ENCODE measurements around the gene ZNHIT2. TPM values are rescaled to one million over a fixed set of nuclear protein-coding genes. Genes with fewer than 3 reads are reported as not detected.

ZNHIT2 gene
- total and polyA plus RNA-seq, 2 of the 13 experiments (the other 11 are each of a cell fraction or from before 2014, with no cell fraction given), result 1.1 to 6.5 TPM

DNA sequence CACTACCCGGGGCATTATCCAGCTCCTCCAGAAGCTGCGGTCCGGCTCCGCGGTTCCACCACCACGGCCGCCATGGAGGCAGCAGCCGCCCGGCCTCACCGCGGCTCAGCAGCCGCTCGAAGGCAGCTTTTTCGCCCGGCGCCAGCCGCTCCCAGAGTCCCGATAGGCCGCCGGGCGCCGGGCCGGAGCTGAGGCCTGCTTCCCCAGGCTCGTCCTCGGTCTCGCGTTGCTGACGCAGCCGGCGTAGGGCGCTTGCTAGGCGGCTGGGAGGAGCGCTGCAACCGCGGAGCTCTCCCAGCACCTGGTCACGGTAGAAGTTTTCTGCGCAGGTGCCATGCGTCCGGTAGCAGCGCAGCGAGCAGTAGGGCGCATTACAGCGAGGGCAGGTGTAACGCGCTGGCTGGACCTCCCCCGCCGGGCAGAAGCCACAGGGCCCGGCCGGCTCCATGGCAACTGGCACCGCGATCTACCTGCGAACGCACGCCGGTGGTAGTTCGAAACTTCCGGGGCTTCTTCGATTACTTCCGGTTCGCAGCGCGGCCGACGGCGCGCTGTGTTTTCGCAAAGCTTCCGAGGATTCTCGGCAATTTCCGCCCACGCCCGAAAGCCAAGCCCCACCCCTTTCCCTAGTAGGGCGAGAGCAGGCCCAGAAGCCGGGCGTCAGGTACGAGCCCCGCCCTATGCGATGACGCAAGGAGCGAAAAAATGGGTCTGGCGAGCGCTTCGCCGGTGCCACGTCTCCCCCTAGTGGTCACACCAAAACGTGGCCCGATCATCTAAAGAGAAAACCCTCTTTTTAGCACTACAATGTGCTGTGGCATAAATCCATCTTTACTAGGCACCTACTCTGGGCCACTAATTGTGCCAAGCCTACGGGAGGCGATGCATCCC is at the start of gene ZNHIT2 (continued):
- TF ChIP-seq ZBTB3 (CRISPR knock-in tag; IDR thresholded peaks at IDR 0.05; ENCODE audit: borderline replicate concordance, low read depth) (no peak), ZNF607 (CRISPR knock-in tag; IDR thresholded peaks at IDR 0.05; ENCODE audit: borderline replicate concordance) (no peak), SP5 (CRISPR knock-in tag; IDR thresholded peaks at IDR 0.05; ENCODE audit: borderline replicate concordance, low read depth) (0 out of 2 replicates have a peak, but pooled peaks have one; percentile 16), ZNF468 (CRISPR knock-in tag; IDR thresholded peaks at IDR 0.05) (no peak), JUN (CRISPR knock-in tag; IDR thresholded peaks at IDR 0.05) (0 out of 2 replicates have a peak, but pooled peaks have one; percentile 47), GFI1 (CRISPR knock-in tag; IDR thresholded peaks at IDR 0.05; ENCODE audit: borderline replicate concordance) (no peak), ISL2 (CRISPR knock-in tag; IDR thresholded peaks at IDR 0.05) (peak; percentile 74), ZBTB8A (CRISPR knock-in tag; IDR thresholded peaks at IDR 0.05; ENCODE audit: borderline replicate concordance, low read depth) (no peak; the same call in 1 of the 2 replicates), THYN1 (CRISPR knock-in tag; IDR thresholded peaks at IDR 0.05; ENCODE audit: borderline replicate concordance, low read depth) (no peak), ZNF329 (CRISPR knock-in tag; IDR thresholded peaks at IDR 0.05; ENCODE audit: low read depth) (no peak), ZSCAN29 (CRISPR knock-in tag; conservative IDR thresholded peaks at IDR 0.05) (0 out of 2 replicates have a peak, but pooled peaks have one; percentile 22), ELF4 (CRISPR knock-in tag; IDR thresholded peaks at IDR 0.05; ENCODE audit: borderline replicate concordance) (peak; percentile 71; the same call in 1 of the 2 replicates), ZNF615 (CRISPR knock-in tag; IDR thresholded peaks at IDR 0.05; ENCODE audit: borderline replicate concordance) (no peak), TAF1 (CRISPR knock-in tag; IDR thresholded peaks at IDR 0.05) (peak; percentile 80; the same call in 1 of the 2 replicates), ONECUT2 (CRISPR knock-in tag; IDR thresholded peaks at IDR 0.05) (no peak), CHD2 (IDR thresholded peaks at IDR 0.05; ENCODE audit: low read depth, low read length) (peak; percentile 62; the same call in 1 of the 2 replicates), GTF3A (CRISPR knock-in tag; conservative IDR thresholded peaks at IDR 0.05) (0 out of 2 replicates have a peak, but pooled peaks have one; percentile 43), HNRNPL (IDR thresholded peaks at IDR 0.05; ENCODE audit: low read depth, low read length) (peak; percentile 79)
- TF ChIP-seq, protein P1, sequence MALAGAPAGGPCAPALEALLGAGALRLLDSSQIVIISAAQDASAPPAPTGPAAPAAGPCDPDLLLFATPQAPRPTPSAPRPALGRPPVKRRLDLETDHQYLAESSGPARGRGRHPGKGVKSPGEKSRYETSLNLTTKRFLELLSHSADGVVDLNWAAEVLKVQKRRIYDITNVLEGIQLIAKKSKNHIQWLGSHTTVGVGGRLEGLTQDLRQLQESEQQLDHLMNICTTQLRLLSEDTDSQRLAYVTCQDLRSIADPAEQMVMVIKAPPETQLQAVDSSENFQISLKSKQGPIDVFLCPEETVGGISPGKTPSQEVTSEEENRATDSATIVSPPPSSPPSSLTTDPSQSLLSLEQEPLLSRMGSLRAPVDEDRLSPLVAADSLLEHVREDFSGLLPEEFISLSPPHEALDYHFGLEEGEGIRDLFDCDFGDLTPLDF (CRISPR knock-in tag; IDR thresholded peaks at IDR 0.05), result peak; percentile 64; the same call in 1 of the 2 replicates
- TF ChIP-seq, protein P2, sequence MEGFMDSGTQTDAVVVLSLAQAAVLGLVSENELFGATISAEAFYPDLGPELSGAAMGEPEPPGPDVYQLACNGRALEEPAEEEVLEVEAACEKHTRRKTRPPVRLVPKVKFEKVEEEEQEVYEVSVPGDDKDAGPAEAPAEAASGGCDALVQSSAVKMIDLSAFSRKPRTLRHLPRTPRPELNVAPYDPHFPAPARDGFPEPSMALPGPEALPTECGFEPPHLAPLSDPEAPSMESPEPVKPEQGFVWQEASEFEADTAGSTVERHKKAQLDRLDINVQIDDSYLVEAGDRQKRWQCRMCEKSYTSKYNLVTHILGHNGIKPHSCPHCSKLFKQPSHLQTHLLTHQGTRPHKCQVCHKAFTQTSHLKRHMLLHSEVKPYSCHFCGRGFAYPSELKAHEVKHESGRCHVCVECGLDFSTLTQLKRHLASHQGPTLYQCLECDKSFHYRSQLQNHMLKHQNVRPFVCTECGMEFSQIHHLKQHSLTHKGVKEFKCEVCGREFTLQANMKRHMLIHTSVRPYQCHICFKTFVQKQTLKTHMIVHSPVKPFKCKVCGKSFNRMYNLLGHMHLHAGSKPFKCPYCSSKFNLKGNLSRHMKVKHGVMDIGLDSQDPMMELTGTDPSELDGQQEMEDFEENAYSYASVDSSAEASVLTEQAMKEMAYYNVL (CRISPR knock-in tag; IDR thresholded peaks at IDR 0.05; ENCODE audit: borderline replicate concordance), result peak; percentile 31; the same call in 1 of the 2 replicates
- TF ChIP-seq, protein P3, sequence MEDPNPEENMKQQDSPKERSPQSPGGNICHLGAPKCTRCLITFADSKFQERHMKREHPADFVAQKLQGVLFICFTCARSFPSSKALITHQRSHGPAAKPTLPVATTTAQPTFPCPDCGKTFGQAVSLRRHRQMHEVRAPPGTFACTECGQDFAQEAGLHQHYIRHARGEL (CRISPR knock-in tag; IDR thresholded peaks at IDR 0.05), result no peak
- TF ChIP-seq, protein P4, sequence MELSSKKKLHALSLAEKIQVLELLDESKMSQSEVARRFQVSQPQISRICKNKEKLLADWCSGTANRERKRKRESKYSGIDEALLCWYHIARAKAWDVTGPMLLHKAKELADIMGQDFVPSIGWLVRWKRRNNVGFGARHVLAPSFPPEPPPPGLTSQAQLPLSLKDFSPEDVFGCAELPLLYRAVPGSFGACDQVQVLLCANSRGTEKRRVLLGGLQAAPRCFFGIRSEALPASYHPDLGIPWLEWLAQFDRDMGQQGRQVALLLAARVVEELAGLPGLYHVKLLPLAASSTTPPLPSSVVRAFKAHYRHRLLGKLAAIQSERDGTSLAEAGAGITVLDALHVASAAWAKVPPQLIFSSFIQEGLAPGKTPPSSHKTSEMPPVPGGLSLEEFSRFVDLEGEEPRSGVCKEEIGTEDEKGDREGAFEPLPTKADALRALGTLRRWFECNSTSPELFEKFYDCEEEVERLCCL (CRISPR knock-in tag; IDR thresholded peaks at IDR 0.05; ENCODE audit: borderline replicate concordance), result no peak
- TF ChIP-seq, protein P5, sequence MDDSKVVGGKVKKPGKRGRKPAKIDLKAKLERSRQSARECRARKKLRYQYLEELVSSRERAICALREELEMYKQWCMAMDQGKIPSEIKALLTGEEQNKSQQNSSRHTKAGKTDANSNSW (CRISPR knock-in tag; IDR thresholded peaks at IDR 0.05; ENCODE audit: borderline replicate concordance), result no peak; the same call in 1 of the 2 replicates
